Spleen (tissue), 11 donors: Measurements from ENCODE around the gene ABHD12. TPM values are rescaled to one million over a fixed set of nuclear protein-coding genes. Genes with fewer than 3 reads are reported as not detected.
"Not testable (repeated sequence)": the region's sequence is repeated elsewhere in the genome, so short reads cannot be mapped to it uniquely, and the experiment has no call there.

Experiments
- DNase-seq: peaks from one replicate; pipeline ENCODE4 v3.0.0-alpha.2; 2020
- H3K27ac ChIP-seq, 8 donors: fragments of 200-600 bp; sonication (generic) in 7 of 8; 1 replicate in 4 of 8; 2 replicates in 4 of 8; pipeline versions ENCODE4 v1.5.0 to v1.8.0; 2016 to 2021; ENCODE audit warnings: inconsistent platforms in 4 of 8, mild to moderate bottlenecking in 4 of 8, moderate library complexity in 1 of 8
- H3K27me3 ChIP-seq, 7 donors: fragments of 200-600 bp; sonication (generic) in 6 of 7; replicated peaks in 1 of 7; 1 replicate in 4 of 7; 2 replicates in 3 of 7; pipeline versions ENCODE4 v1.5.0 to v1.8.0; 2016 to 2021; ENCODE audit warnings: inconsistent platforms in 3 of 7, mild to moderate bottlenecking in 1 of 7
- H3K36me3 ChIP-seq, 6 donors: fragments of 200-600 bp; sonication (generic) in 5 of 6; 1 replicate in 4 of 6; 2 replicates in 2 of 6; pipeline versions ENCODE4 v1.5.0 to v1.8.0; 2016 to 2021; ENCODE audit warnings: inconsistent platforms in 2 of 6
- H3K4me1 ChIP-seq, 6 donors: fragments of 200-600 bp; sonication (generic) in 5 of 6; 1 replicate in 3 of 6; 2 replicates in 3 of 6; pipeline versions ENCODE4 v1.5.0 to v1.8.0; 2016 to 2021; ENCODE audit warnings: inconsistent platforms in 3 of 6
- H3K4me3 ChIP-seq, 8 donors: fragments of 200-600 bp; sonication (generic) in 7 of 8; 1 replicate in 4 of 8; 2 replicates in 4 of 8; pipeline versions ENCODE4 v1.5.0 to v1.8.0; 2016 to 2021; ENCODE audit warnings: inconsistent platforms in 4 of 8, mild to moderate bottlenecking in 4 of 8, moderate library complexity in 2 of 8
- H3K9me3 ChIP-seq, 8 donors: fragments of 200-600 bp; sonication (generic) in 7 of 8; 1 replicate in 4 of 8; 2 replicates in 4 of 8; pipeline versions ENCODE4 v1.5.0 to v1.8.0; 2016 to 2021; ENCODE audit warnings: inconsistent platforms in 4 of 8
- POLR2A ChIP-seq, 3 donors: fragments of 450-650 bp; IDR thresholded peaks; one replicate each; pipeline ENCODE4 v1.5.1; 2017; ENCODE audit warnings: antibody characterized with exemption in 3 of 3, mild to moderate bottlenecking in 1 of 3
- POLR2AphosphoS5 ChIP-seq, 3 donors: sonication (generic); formaldehyde crosslinking; IDR thresholded peaks; one replicate each; pipeline ENCODE4 v1.5.1; 2017; ENCODE audit warnings: antibody characterized with exemption in 3 of 3
- WGBS, 5 donors: extraction: QIAGEN DNeasy Blood & Tissue Kit in 3 of 5; methylation state at CpG; one replicate each; pipeline versions ENCODE4 v1.1.5 to v1.1.7; 2013 to 2018; 5-methylcytosine and 5-hydroxymethylcytosine counted together
- intact Hi-C: fragments of 100-400 bp; cut with DNase I; formaldehyde crosslinking; loops from one replicate; pipeline ENCODE4 v1.15.0; 2023; ENCODE audit warnings: low total_unique reads
- polyA plus RNA-seq, 3 donors: library from polyadenylated mRNA; stranded (reverse); fragments of 200-250 nt; gene quantifications; one replicate each; pipeline ENCODE4 v1.2.1, GENCODE V29; 2013
- total RNA-seq, 7 donors: library from RNA; depleted of rRNA in 3 of 7; stranded (reverse); fragments of >200 nt in 3 of 7; fragmentation: NEBNext Ultra II Directional in 4 of 7; extraction: Animal tissue kit (Norgen Biotek cat#: 25700) in 4 of 7; gene quantifications; one replicate each; pipeline versions ENCODE4 v1.1.0 to v1.2.1, GENCODE V29; 2016 to 2021
- TF ChIP-seq, protein P1 (sequence below), 11 experiments: fragments of 200-600 bp in 7 of 11; fragments of 450-650 bp in 4 of 11; sonication (generic) in 4 of 11; IDR thresholded peaks in 8 of 11; conservative IDR thresholded peaks in 3 of 11; 1 replicate in 7 of 11; 2 replicates in 4 of 11; pipeline versions ENCODE4 v1.4.0 to v1.8.0; 2016 to 2021; ENCODE audit warnings: antibody characterized with exemption in 11 of 11, inconsistent platforms in 4 of 11, mild to moderate bottlenecking in 1 of 11
- donor health status: healthy with polysubstance abuse.
- donor health status: DM: no; HTN: no; CAD: no; lungs with moderate emphysema.
- donor health status: DM: no; HTN: no; CAD: no.
- donor health status: Bipolar disorder and iron deficiency.
- donor health status: healthy.
- donor health status: DM: no; HTN: no; CAD: no.
- donor health status: DM: yes; HTN: yes; CAD: no.

The ABHD12 gene
- total and polyA plus RNA-seq, 10 donors: 16.1 to 36.9 (median 25.3) TPM

GRCh38 chr20:25271486-25272222, 119.0 kb downstream of the ABHD12 start:
- H3K36me3 ChIP-seq: peaks cover 0 to 78% (median 62%) of the 10 kb centered on the region in 6 donors
- intact Hi-C loops: no loop called here
- WGBS, 5 donors: 89 to 97% (median 94%) methylated on average over 13 of the region's 13 CpGs
- no peak overlapping the region for H3K27ac ChIP-seq
- no peaks in the 10 kb centered on the region for H3K27me3 ChIP-seq
- H3K4me3 ChIP-seq: no peak overlapping the region
- TF ChIP-seq, protein P1, sequence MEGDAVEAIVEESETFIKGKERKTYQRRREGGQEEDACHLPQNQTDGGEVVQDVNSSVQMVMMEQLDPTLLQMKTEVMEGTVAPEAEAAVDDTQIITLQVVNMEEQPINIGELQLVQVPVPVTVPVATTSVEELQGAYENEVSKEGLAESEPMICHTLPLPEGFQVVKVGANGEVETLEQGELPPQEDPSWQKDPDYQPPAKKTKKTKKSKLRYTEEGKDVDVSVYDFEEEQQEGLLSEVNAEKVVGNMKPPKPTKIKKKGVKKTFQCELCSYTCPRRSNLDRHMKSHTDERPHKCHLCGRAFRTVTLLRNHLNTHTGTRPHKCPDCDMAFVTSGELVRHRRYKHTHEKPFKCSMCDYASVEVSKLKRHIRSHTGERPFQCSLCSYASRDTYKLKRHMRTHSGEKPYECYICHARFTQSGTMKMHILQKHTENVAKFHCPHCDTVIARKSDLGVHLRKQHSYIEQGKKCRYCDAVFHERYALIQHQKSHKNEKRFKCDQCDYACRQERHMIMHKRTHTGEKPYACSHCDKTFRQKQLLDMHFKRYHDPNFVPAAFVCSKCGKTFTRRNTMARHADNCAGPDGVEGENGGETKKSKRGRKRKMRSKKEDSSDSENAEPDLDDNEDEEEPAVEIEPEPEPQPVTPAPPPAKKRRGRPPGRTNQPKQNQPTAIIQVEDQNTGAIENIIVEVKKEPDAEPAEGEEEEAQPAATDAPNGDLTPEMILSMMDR (IDR thresholded peaks at IDR 0.05 in 8 of 11, conservative IDR thresholded peaks at IDR 0.05 in 3 of 11): no peak
- TF ChIP-seq POLR2AphosphoS5 (IDR thresholded peaks at IDR 0.05) (no peak), POLR2A (IDR thresholded peaks at IDR 0.05) (no peak)
- H3K4me1 ChIP-seq: no peaks in the 10 kb centered on the region
- no peaks in the 10 kb centered on the region for H3K9me3 ChIP-seq
- DNase-seq: peak; percentile 32

DNA sequence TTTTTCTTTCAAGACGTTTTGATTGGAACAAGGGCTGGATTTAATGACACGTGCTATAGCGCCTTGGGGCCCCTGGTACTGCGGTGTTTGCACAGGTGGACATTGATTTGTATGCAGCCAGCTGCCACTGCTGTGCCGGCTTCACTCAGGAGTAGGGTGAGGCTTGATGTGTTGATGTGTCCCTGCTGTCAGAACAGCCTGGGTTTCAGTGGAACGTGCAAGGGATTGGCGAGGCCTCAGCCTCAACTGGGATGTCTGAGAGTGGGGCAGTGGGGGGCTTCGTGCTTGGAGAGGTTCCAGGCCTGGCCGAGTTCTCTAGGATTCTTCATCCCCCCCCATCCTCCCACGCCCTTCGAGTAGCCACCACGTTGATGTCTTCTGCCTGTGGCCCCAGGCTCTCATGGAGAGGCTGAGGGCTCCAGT, 119.8 kb downstream of the ABHD12 start:
- intact Hi-C loops: no loop called here
- 90 to 97% (median 94%) methylated on average over 12 of the region's 12 CpGs for WGBS, 5 donors
- H3K4me1 ChIP-seq: no peaks in the 10 kb centered on the region
- H3K36me3 ChIP-seq: peaks cover 0 to 70% (median 59%) of the 10 kb centered on the region in 6 donors
- no peak overlapping the region for H3K4me3 ChIP-seq
- no peaks in the 10 kb centered on the region for H3K27me3 ChIP-seq
- peak; percentile 39 for DNase-seq
- H3K9me3 ChIP-seq: no peaks in the 10 kb centered on the region
- TF ChIP-seq POLR2A (IDR thresholded peaks at IDR 0.05) (no peak), POLR2AphosphoS5 (IDR thresholded peaks at IDR 0.05) (no peak)
- TF ChIP-seq, protein P1 (IDR thresholded peaks at IDR 0.05 in 8 of 11, conservative IDR thresholded peaks at IDR 0.05 in 3 of 11): no peak
- no peak overlapping the region for H3K27ac ChIP-seq

- H3K36me3 ChIP-seq: peaks cover 0 to 60% (median 52%) of the 10 kb centered on the region in 6 donors
- 95 to 98% (median 97%) methylated on average over 6 of the region's 6 CpGs for WGBS, 5 donors
- no peaks in the 10 kb centered on the region for H3K27me3 ChIP-seq
- peaks cover 0 to 1% (median 0%) of the 10 kb centered on the region in 8 donors for H3K9me3 ChIP-seq
- no peaks in the 10 kb centered on the region for H3K4me1 ChIP-seq
- no peak overlapping the region for H3K4me3 ChIP-seq
- intact Hi-C loops: no loop called here
- TF ChIP-seq, protein P1 (IDR thresholded peaks at IDR 0.05 in 8 of 11, conservative IDR thresholded peaks at IDR 0.05 in 3 of 11): no peak
- TF ChIP-seq POLR2A (IDR thresholded peaks at IDR 0.05): no peak
- TF ChIP-seq POLR2AphosphoS5 (IDR thresholded peaks at IDR 0.05): no peak
- H3K27ac ChIP-seq: no peak overlapping the region
- peak; percentile 58 for DNase-seq
Observed at GRCh38 chr20:25269833-25270170, 120.8 kb downstream of the ABHD12 start.

DNA sequence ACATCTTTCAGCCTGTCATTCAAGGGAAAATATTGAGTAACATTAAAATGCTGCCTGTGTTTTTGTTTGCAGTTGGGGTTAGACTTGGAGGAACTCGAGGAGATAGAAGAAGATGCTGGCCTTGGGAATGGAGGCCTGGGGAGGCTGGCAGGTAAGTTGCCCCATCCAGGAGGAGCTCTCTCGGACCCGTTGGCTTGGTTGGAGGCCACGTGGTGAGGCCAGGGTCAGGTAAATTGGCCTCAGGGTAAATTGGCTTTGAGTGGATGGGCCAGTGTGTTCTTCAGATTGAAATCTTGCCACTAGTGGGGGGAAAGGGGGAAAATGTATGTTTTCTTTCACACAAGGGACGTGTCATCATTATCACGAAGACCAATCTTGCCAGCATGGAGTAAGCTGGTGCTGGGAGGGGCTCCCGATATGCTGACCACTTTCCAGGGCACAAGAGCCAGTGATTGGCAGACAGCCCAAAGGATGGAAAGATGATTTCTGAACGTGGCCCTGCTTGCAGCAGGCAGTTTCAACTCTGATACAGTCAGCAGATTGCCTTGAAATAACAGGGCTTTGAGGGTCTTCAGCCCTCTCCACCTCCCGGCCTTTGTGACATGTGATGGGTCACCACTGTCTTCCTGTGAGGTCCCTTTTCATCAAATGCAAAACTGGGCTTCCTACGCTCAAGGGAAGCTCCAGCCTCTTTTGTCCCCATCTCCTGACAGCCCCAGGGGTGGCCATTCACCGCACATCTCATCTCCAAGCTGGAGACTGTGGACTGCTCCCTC, 121.4 kb downstream of the ABHD12 start:
- Histone ChIP-seq H3K9me3 (peaks cover 0 to 5% (median 0%) of the 10 kb centered on the region in 8 donors), H3K36me3 (peaks cover 0 to 54% (median 46%) of the 10 kb centered on the region in 6 donors), H3K27ac (no peak overlapping the region), H3K4me1 (no peaks in the 10 kb centered on the region), H3K4me3 (no peak overlapping the region), H3K27me3 (no peaks in the 10 kb centered on the region)
- WGBS, 5 donors: 78 to 92% (median 89%) methylated on average over 11 of the region's 11 CpGs
- intact Hi-C loops: no loop called here
- DNase-seq: peak; percentile 38
- TF ChIP-seq POLR2AphosphoS5 (IDR thresholded peaks at IDR 0.05) (no peak), POLR2A (IDR thresholded peaks at IDR 0.05) (no peak)
- TF ChIP-seq, protein P1 (IDR thresholded peaks at IDR 0.05 in 8 of 11, conservative IDR thresholded peaks at IDR 0.05 in 3 of 11): no peak

DNA sequence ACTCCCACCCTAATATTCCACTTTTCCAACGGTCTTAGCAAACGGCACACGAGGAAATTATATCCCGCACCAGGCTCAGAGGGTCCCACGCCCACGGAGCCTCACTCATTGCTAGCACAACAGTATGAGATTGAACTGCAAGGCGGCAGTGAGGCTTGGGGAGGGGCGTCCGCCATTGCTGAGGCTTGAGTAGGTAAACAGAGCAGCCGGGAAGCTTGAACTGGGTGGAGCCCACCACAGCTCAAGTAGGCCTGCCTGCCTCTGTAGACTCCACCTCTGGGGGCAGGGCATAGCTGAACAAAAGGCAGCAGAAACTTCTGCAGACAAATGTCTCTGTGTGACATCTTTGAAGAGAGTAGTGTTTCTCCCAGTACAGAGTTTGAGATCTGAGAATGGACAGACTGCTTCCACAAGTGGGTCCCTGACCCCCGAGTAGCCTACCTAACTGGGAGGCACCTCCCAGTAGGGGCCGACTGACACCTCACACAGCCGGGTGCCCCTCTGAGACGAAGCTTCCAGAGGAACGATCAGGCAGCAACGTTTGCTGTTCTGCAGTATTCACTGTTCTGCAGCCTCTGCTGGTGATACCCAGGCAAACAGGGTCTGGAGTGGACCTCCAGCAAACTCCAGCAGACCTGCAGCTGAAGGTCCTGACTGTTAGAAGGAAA, 129.7 kb downstream of the ABHD12 start:
- H3K27me3 ChIP-seq, H3K9me3 ChIP-seq, H3K4me3 ChIP-seq, intact Hi-C loops, H3K27ac ChIP-seq: not testable (repeated sequence)
- peak; percentile 41 for DNase-seq
- WGBS, 5 donors: 87 to 96% (median 95%) methylated on average over 15 to 16 of the region's 16 CpGs
- peaks cover 0 to 18% (median 0%) of the 10 kb centered on the region in 6 donors for H3K4me1 ChIP-seq
- H3K36me3 ChIP-seq: peaks cover 0 to 39% (median 6%) of the 10 kb centered on the region in 6 donors
